Fibroblast of villous mesenchyme (primary cell): ENCODE measurements around the gene PML. TPM values are rescaled to one million over a fixed set of nuclear protein-coding genes. Genes with fewer than 3 reads are reported as not detected.

Experiments used
- DNase-seq: peaks from one replicate; pipeline ENCODE4 v3.0.0-alpha.2; 2010; ENCODE audit warnings: low read depth
- H3K4me3 ChIP-seq: 2 replicates; pipeline ENCODE4 v1.5.1; 2011; ENCODE audit warnings: low read depth, mild to moderate bottlenecking, low read length
- CTCF ChIP-seq: IDR thresholded peaks from 2 replicates; pipeline ENCODE4 v1.5.1; 2012; ENCODE audit warnings: low read depth, mild to moderate bottlenecking, low read length; ENCODE audit not compliant: insufficient read depth
- total RNA-seq: library from RNA; depleted of rRNA; stranded (reverse); fragments of >200 nt; gene quantifications from 2 replicates; pipeline ENCODE4 v1.2.3, GENCODE V29; 2012

PML gene
- 49.6 and 56.1 TPM in 2 replicates for total RNA-seq

- DNase-seq, result peak; percentile 97
- TF ChIP-seq CTCF, result no peak
- H3K4me3 ChIP-seq, result peak within 1 kb of the TSS; percentile 78
These were observed at the start of gene PML for GRCh38 chr15:73994413-73994883. PML (plus strand) TSS chr15:73994716; CDS start chr15:73994813, 97 bp downstream.

GRCh38 chr15:73945130-73945508 lies 49.4 kb upstream of the PML start:
- TF ChIP-seq CTCF, result no peak
- no peak for DNase-seq
- no peak overlapping the region for H3K4me3 ChIP-seq

- H3K4me3 ChIP-seq, result no peak overlapping the region
- DNase-seq, result no peak
- TF ChIP-seq CTCF, result no peak
These were observed 48.3 kb upstream of the PML start for GRCh38 chr15:73946046-73946721.

- no peak overlapping the region for H3K4me3 ChIP-seq
- TF ChIP-seq CTCF, result no peak
- no peak for DNase-seq
These were observed 47.6 kb upstream of the PML start for GRCh38 chr15:73946795-73947370.

GRCh38 chr15:73947651-73948050 lies 46.9 kb upstream of the PML start:
- TF ChIP-seq CTCF, result no peak
- DNase-seq, result no peak
- H3K4me3 ChIP-seq, result no peak overlapping the region

GRCh38 chr15:73948396-73948795 lies 46.1 kb upstream of the PML start:
- DNase-seq, result no peak

More at GRCh38 chr15:73948396-73948795, 46.1 kb upstream of the PML start:
- TF ChIP-seq CTCF, result no peak
- H3K4me3 ChIP-seq, result no peak overlapping the region
